PC-3 (cell line): ENCODE results near the gene PIK3R3.

ENCODE experiments used
- CTCF ChIP-seq: fragments of 300-600 bp; sonication (generic); conservative IDR thresholded peaks from 2 replicates; pipeline ENCODE4 v1.5.1; 2017; ENCODE audit warnings: antibody characterized with exemption, low read depth, mild to moderate bottlenecking, low read length
- EZH2 ChIP-seq: fragments of 300-600 bp; sonication (generic); IDR thresholded peaks from one replicate; pipeline ENCODE4 v1.6.1; 2017; ENCODE audit warnings: antibody characterized with exemption, mild to moderate bottlenecking, low read length; ENCODE audit not compliant: unreplicated experiment
- EZH2phosphoT487 ChIP-seq: fragments of 300-600 bp; sonication (generic); IDR thresholded peaks from 2 replicates; pipeline ENCODE4 v1.6.1; 2018; ENCODE audit warnings: mild to moderate bottlenecking, antibody characterized with exemption, low read length, borderline replicate concordance

GRCh38 chr1:46131093-46131492, 1.3 kb downstream of the PIK3R3 start:
- TF ChIP-seq CTCF, result no peak
- no peak for TF ChIP-seq EZH2phosphoT487
- TF ChIP-seq EZH2, result no peak
